GM12864 (cell line): ENCODE data around the gene TRRAP.

Source experiments
- DNase-seq: peaks from one replicate; pipeline ENCODE4 v3.0.0-alpha.2; 2011; ENCODE audit warnings: low read depth
- H3K4me3 ChIP-seq: 2 replicates; pipeline ENCODE4 v1.5.1; 2011; ENCODE audit warnings: mild to moderate bottlenecking, low read depth, low read length, control low read depth
- CTCF ChIP-seq: IDR thresholded peaks from 2 replicates; pipeline ENCODE4 v1.5.1; 2011; ENCODE audit warnings: low read depth, mild to moderate bottlenecking, moderate library complexity, low read length, control low read depth, inconsistent platforms; ENCODE audit errors: missing control alignments

Gene TRRAP

GRCh38 chr7:98992076-98992475 is 113.7 kb downstream of the TRRAP start:
- no peak for DNase-seq

DNA sequence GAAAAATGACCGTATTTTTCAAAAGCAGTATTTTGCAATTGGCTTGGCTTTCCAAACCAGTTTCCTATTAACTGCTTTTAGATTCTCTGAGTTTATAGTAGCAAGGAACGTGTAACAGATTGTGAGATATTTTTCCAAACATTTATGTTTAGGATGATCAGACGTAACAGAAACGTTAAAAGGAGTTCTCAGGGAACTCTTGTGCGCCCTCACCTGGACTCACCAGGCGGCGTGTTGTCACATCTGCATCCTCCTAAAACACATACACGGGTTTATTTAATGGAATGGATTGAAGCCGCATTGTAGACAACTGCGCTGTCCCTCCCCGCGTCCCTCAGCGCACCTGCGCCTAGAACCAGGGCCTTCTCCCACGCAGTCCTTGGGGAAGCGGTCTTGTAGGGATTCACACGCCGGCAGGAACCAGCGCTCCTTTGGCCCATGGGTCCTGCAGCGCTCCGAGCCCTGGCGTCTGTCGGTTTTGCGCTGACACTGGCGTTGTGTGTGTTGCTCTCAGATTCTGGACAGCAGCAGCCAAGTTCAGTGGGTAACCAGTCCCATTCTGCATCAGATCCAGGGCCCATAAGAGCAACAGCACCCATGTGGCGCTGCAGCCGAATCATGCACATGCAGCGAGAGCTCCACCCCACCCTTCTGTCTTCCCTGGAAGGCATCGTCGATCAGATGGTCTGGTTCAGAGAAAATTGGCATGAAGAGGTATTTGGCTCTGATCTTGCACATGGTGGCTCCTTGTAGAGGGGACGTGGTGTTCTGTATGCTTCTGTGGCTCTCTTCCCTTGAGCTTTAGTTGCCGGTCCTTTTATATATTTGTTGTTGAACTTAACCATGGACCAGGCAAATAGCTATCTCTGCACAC is 114.9 kb downstream of the TRRAP start:
- H3K4me3 ChIP-seq = no peak overlapping the region
- TF ChIP-seq CTCF = no peak

More at GRCh38 chr7:98992076-98992475, 113.7 kb downstream of the TRRAP start:
- no peak overlapping the region for H3K4me3 ChIP-seq
- no peak for TF ChIP-seq CTCF

DNA sequence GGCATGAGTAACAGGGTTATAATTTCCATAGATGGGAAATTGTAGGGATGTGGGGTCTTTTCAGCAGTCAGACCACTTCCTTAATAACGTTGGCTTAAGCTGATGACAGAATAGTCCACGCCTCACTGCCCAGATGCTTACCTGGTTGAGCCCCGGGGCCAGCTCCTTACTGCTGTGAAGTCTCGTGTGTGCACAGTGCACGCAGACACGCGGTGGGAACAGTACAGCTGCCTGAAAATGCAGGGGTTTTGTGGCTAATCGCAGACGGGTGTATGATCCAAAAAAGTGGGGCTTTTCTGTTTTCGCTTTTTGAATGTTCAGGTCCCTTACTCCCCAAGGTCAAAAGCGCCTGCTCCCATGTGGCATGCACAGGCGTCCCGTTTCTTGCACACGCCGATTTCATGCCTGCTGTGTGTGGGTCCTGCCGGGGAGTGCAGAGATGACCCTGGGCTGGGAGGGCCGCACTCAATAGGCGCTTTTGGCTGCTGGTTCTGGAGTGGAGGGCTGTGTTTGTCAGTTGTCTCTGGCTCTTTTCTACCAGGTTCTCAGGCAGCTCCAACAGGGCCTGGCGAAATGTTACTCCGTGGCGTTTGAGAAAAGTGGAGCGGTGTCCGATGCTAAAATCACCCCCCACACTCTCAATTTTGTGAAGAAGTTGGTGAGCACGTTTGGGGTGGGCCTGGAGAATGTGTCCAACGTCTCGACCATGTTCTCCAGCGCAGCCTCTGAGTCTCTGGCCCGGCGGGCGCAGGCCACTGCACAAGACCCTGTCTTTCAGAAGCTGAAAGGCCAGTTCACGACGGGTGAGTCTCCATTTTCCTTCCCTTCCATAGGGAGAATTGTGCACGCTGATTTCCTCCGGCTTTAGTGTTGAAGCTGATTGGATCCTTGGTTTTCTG is 116.0 kb downstream of the TRRAP start:
- no peak for TF ChIP-seq CTCF
- H3K4me3 ChIP-seq = no peak overlapping the region
- no peak for DNase-seq

More for the DNA sequence above, 114.9 kb downstream of the TRRAP start:
- DNase-seq = no peak

DNA sequence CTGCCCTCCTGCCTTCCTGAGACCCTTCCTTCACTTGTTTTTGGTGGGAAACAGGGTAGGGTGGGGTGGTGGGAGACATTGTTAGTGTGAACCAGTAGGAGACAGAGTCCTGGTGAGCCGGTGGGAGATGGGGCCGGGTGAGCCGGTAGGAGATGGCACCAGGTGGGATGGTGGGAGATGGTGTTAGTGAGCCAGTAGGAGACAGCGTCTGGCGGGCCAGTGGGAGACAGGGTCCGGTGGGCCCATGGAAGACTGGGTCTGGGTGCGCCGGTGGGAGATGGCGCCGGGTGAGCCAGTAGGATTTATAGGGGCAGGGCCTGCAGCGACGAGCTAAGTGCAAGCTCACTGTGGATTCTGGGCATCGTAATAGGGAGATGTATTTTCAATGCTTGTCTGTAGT is 116.8 kb downstream of the TRRAP start:
- no peak for TF ChIP-seq CTCF
- H3K4me3 ChIP-seq = no peak overlapping the region
- no peak for DNase-seq

- no peak for TF ChIP-seq CTCF
- DNase-seq = no peak
- H3K4me3 ChIP-seq = no peak overlapping the region
Observed at GRCh38 chr7:98995523-98996149, 117.3 kb downstream of the TRRAP start.

GRCh38 chr7:98996150-98996552 is 117.8 kb downstream of the TRRAP start:
- TF ChIP-seq CTCF = no peak
- DNase-seq = peak; percentile 39
- no peak overlapping the region for H3K4me3 ChIP-seq
